Pancreas (tissue), 10 donors: ENCODE results near the gene TMEM60. TPM values are rescaled to one million over a fixed set of nuclear protein-coding genes. Genes with fewer than 3 reads are reported as not detected.

Experiments
- ATAC-seq, 4 donors: fragments of 200-7000 bp; cut with Tn5 transposase; one replicate each; pipeline versions ENCODE4 v1.8.0 to v1.9.1; 2020; ENCODE audit warnings: mild to moderate bottlenecking in 4 of 4, moderate library complexity in 4 of 4
- DNase-seq, 6 donors: peaks; one replicate each; pipeline ENCODE4 v3.0.0-alpha.2; 2020
- FAIRE-seq: peaks from 2 replicates; lab custom pipeline; 2012; peaks lifted over from hg19 to GRCh38; lab: Jason Lieb, UNC
- H3K27ac ChIP-seq, 4 donors: fragments of 200-600 bp; sonication (generic); 1 replicate in 3 of 4; 2 replicates in 1 of 4; pipeline versions ENCODE4 v1.5.0 to v1.8.0; 2020
- H3K27me3 ChIP-seq, 4 donors: fragments of 200-600 bp; one replicate each; pipeline ENCODE4 v1.8.0; 2021
- H3K36me3 ChIP-seq, 3 donors: fragments of 200-600 bp; sonication (generic) in 1 of 3; one replicate each; pipeline versions ENCODE4 v1.5.0 to v1.8.0; 2020 to 2021
- H3K4me1 ChIP-seq, 3 donors: fragments of 200-600 bp; one replicate each; pipeline ENCODE4 v1.8.0; 2021
- H3K4me3 ChIP-seq, 4 donors: fragments of 200-600 bp; sonication (generic) in 2 of 4; one replicate each; pipeline versions ENCODE4 v1.5.0 to v1.8.0; 2020 to 2021
- H3K9me3 ChIP-seq, 4 donors: fragments of 200-600 bp; one replicate each; pipeline ENCODE4 v1.8.0; 2021
- WGBS, 2 donors: extraction: QIAGEN DNeasy Blood & Tissue Kit; methylation state at CpG; one replicate each; pipeline ENCODE4 v1.1.7; 2013; 5-methylcytosine and 5-hydroxymethylcytosine counted together
- intact Hi-C, 3 donors: fragments of 100-400 bp; cut with DNase I; formaldehyde crosslinking; loops; one replicate each; pipeline versions ENCODE4 v1.11.1 to v1.14.2; 2022
- polyA plus RNA-seq, 2 donors: library from polyadenylated mRNA; stranded (reverse); fragments of 200-250 nt; gene quantifications; one replicate each; pipeline ENCODE4 v1.2.3, GENCODE V29; 2013
- total RNA-seq, 6 donors: library from RNA; stranded (reverse); fragmentation: NEBNext Ultra II Directional in 4 of 6; extraction: Animal tissue kit (Norgen Biotek cat#: 25700) in 4 of 6; gene quantifications; one replicate each; pipeline versions ENCODE4 v1.2.1 to v1.2.4, GENCODE V29; 2021 to 2023
- TF ChIP-seq, protein P1 (sequence below), 4 donors: fragments of 200-600 bp; sonication (generic) in 3 of 4; IDR thresholded peaks; one replicate each; pipeline versions ENCODE4 v1.5.0 to v1.8.0; 2021; ENCODE audit warnings: antibody characterized with exemption in 4 of 4
- donor health status: healthy with polysubstance abuse.
- donor health status: DM: no; HTN: no; CAD: no; lungs with moderate emphysema.
- donor health status: DM: no; HTN: no; CAD: no.
- donor health status: control.
- donor health status: control.
- donor health status: Bipolar disorder and iron deficiency.
- donor health status: DM: yes; HTN: yes; CAD: no.
- donor health status: DM: no; HTN: no; CAD: no.
- donor health status: DM: no; HTN: no; CAD: no.
- donor health status: DM: yes; HTN: yes; CAD: no.

Gene TMEM60
- total and polyA plus RNA-seq, 8 donors: 6.2 to 22.0 (median 8.2) TPM

DNA sequence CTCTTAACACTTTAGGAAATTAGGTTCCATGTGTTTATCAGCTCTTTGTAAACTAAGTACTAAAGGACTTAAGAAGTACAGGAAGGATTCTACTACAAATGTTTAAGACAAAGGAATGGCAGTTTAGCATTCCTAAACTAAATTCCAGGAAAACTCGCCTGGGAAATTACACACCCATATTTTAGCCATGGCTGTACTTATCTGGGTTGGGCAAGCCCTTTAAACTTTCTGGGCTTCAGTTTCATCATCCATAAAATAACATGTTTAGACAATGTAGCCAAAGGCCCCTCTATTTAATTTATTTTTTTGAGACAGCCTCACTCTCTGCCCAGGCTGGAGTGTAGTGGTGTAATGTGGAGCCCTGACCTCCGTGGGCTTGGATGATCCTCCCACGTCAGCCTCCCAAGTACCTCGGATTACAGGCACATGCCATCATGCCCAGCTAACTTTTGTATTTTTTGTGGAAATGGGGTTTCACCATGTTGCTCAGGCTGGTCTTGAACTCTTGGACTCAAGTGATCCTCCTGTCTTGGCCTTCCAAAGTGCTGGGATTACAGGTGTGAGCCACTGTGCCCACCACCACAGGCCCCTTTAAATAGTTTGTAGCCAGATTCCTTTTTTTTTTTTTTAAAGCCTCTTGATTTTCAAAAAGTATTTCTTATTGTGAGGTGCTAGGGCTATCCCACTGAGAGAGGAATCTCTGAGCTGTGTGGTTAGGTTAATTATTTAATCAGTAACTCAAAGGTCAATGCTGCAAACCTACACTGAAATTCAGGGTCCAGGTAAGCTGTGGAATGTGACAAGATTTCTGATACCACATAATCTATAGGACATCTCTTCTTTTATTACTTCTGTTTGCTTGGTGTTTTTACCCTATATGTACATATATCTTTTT is 32.1 kb downstream of the TMEM60 start:
- Histone ChIP-seq H3K27me3 (no peaks in the 10 kb centered on the region), H3K9me3 (no peaks in the 10 kb centered on the region), H3K4me3 (no peak overlapping the region), H3K36me3 (peaks cover 0 to 3% (median 0%) of the 10 kb centered on the region in 3 donors), H3K4me1 (peaks cover 8 to 25% (median 18%) of the 10 kb centered on the region in 3 donors), H3K27ac (peak overlapping the region in 2 of 4 donors; percentile 28 to 36)
- TF ChIP-seq, protein P1, sequence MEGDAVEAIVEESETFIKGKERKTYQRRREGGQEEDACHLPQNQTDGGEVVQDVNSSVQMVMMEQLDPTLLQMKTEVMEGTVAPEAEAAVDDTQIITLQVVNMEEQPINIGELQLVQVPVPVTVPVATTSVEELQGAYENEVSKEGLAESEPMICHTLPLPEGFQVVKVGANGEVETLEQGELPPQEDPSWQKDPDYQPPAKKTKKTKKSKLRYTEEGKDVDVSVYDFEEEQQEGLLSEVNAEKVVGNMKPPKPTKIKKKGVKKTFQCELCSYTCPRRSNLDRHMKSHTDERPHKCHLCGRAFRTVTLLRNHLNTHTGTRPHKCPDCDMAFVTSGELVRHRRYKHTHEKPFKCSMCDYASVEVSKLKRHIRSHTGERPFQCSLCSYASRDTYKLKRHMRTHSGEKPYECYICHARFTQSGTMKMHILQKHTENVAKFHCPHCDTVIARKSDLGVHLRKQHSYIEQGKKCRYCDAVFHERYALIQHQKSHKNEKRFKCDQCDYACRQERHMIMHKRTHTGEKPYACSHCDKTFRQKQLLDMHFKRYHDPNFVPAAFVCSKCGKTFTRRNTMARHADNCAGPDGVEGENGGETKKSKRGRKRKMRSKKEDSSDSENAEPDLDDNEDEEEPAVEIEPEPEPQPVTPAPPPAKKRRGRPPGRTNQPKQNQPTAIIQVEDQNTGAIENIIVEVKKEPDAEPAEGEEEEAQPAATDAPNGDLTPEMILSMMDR (IDR thresholded peaks at IDR 0.05): no peak
- WGBS, 2 donors: 79 to 81% methylated on average over 4 of the region's 4 CpGs
- FAIRE-seq (no peak), ATAC-seq (peak in 3 of 4 donors; percentile 72 to 88 (median 73)), DNase-seq (no peak)
- intact Hi-C loops: no loop called here

DNA sequence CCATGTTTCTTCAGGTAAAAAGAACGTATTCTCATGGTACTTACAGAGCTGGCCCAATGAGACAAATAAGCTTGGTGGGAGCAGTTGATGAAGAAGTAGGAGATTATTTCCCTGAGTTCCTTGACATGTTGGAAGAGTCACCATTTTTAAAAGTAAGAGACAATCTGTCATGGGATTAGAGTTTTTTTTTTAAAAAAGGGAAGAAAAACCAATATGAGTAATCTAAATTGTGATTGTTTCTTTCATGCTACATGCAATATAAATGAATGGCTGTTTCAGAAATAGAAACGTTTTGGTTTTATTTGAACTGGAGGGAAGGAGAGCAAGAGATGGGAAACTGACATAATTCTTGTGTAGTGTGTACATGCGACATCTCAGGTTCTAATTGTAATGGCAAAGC is 32.8 kb downstream of the TMEM60 start:
- no peak for DNase-seq
- intact Hi-C loops: no loop called here
- peaks cover 0 to 3% (median 0%) of the 10 kb centered on the region in 3 donors for H3K36me3 ChIP-seq
- H3K27ac ChIP-seq: no peak overlapping the region
- 64 to 66% methylated on average over 3 of the region's 3 CpGs for WGBS, 2 donors
- FAIRE-seq: no peak
- H3K27me3 ChIP-seq: no peaks in the 10 kb centered on the region
- peaks cover 15 to 31% (median 23%) of the 10 kb centered on the region in 3 donors for H3K4me1 ChIP-seq
- no peak overlapping the region for H3K4me3 ChIP-seq
- no peaks in the 10 kb centered on the region for H3K9me3 ChIP-seq
- no peak for ATAC-seq
- TF ChIP-seq, protein P1 (IDR thresholded peaks at IDR 0.05): no peak

DNA sequence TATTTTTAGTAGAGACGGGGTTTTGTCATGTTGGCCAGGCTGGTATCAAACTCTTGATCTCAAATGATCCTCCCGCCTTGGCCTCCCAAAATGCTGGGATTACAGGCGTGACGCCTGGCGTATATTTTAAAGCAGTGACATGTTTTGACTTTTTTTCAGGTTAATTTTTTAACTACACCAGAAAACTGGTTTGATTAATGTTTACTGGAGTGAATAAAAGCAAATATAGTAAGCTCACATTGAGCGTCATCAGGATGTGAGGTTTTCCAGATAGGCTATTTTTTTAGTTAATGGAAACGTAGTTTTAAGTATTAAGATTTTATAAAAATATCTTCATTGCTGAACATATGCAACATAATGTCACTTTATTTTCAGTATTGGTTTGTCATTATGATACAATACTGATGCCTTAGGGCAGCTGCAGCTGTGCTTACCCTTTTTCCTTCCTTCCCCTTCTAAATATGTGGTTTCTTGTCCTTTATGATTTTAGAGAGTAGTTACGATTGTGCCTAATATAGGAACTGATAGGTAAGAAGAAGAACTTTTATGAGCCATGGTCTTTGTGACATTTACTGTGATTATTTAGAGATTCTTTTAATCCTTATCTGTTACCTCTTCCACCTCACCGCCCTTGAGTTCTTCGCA is 37.3 kb downstream of the TMEM60 start:
- FAIRE-seq (no peak), DNase-seq (no peak), ATAC-seq (peak; percentile 48 to 66 (median 59))
- Histone ChIP-seq H3K4me1 (peaks cover 23 to 40% (median 35%) of the 10 kb centered on the region in 3 donors), H3K36me3 (no peaks in the 10 kb centered on the region), H3K4me3 (no peak overlapping the region), H3K27me3 (no peaks in the 10 kb centered on the region), H3K9me3 (no peaks in the 10 kb centered on the region), H3K27ac (peak overlapping the region in 2 of 4 donors; percentile 52 to 61)
- intact Hi-C loops: loop anchor here in 1 of 3 donors (5.0 kb wide), 1 partner anchor 104 kb away; no protein-coding TSS in a partner anchor
- TF ChIP-seq, protein P1 (IDR thresholded peaks at IDR 0.05): no peak
- WGBS, 2 donors: 25 to 26% methylated on average over 10 of the region's 10 CpGs

DNA sequence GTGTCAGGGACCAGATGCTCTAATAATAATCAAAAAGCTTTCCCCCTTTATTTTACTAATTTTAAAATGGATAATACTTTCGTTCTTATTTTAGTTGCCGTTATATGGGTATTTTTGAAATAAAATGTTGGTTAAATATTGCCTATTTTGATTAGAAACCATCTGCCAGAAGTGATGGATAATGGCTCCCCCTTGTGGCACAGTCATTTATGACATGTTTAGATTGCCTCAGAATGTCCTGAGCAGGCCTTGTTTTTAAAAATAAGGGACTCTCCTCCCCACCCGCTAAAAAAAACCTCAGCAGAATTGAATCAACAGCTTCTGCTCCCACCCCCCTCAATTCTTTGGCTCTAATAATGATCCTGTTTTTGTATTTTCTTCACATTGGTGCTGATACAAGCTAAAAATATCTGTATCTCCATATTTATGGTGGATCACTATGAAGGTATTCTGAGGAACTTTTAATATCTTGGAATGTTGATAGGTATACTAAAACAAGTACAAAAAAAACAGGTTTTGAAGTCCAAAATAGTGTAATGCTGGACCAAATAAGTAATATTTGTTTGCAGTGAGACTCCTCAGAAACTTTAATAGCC is 38.8 kb downstream of the TMEM60 start:
- Histone ChIP-seq H3K4me3 (no peak overlapping the region), H3K36me3 (no peaks in the 10 kb centered on the region), H3K9me3 (no peaks in the 10 kb centered on the region), H3K27ac (peak overlapping the region in 2 of 4 donors; percentile 29 to 61), H3K27me3 (no peaks in the 10 kb centered on the region), H3K4me1 (peaks cover 23 to 35% (median 35%) of the 10 kb centered on the region in 3 donors)
- TF ChIP-seq, protein P1 (IDR thresholded peaks at IDR 0.05): peak; percentile 61 to 81 (median 68)
- intact Hi-C loops: loop anchor here in 1 of 3 donors (10.0 kb wide), 1 partner anchor 105 kb away; no protein-coding TSS in a partner anchor
- ATAC-seq (peak; percentile 62 to 89 (median 81)), DNase-seq (peak in 3 of 6 donors; percentile 37 to 66 (median 56)), FAIRE-seq (peak; percentile 89)
- 0 to 2% methylated on average over 3 of the region's 3 CpGs for WGBS, 2 donors
